ENCODE data around the gene PARM1. TPM values are rescaled to one million over a fixed set of nuclear protein-coding genes. Genes with fewer than 3 reads are reported as not detected.

PARM1 gene
- total and polyA plus RNA-seq, 2 experiments from 2014 or later: 4.9 to 10.4 TPM

- TF ChIP-seq ZNF331 (CRISPR knock-in tag; IDR thresholded peaks at IDR 0.05; ENCODE audit: low read depth) (no peak), CREB1 (CRISPR knock-in tag; IDR thresholded peaks at IDR 0.05; ENCODE audit: low read depth) (no peak), JUNB (IDR thresholded peaks at IDR 0.05; ENCODE audit: unreplicated experiment) (no peak)
Measured at GRCh38 chr4:74967324-74967723, 34.4 kb downstream of the PARM1 start (continued).

- no peak for ATAC-seq
- H2AFZ ChIP-seq: no peak overlapping the region
- no peaks in the 10 kb centered on the region for H3F3A ChIP-seq (replicated peaks; ENCODE audit: low read depth)
- H3K27me3 Mint-ChIP-seq (ENCODE audit: insufficient read depth, low read depth, poor library complexity): no peaks in the 10 kb centered on the region
- no peak for DNase-seq (ENCODE audit: low spot score)
- H4K20me1 ChIP-seq (replicated peaks; ENCODE audit: insufficient read depth): no peaks in the 10 kb centered on the region
- H3K36me3 ChIP-seq (ENCODE audit: insufficient read depth): no peaks in the 10 kb centered on the region
- H3K4me3 Mint-ChIP-seq: no peak overlapping the region
- no peaks in the 10 kb centered on the region for H3K4me1 ChIP-seq (ENCODE audit: insufficient read depth)
- H3K4me1 Mint-ChIP-seq: no peaks in the 10 kb centered on the region
- H3K27ac ChIP-seq (ENCODE audit: low read depth): no peak overlapping the region
- no peak overlapping the region for H3K4me2 ChIP-seq
- no peaks in the 10 kb centered on the region for H3K79me2 ChIP-seq (replicated peaks; ENCODE audit: insufficient read depth)
- no peak for TF ChIP-seq CREB1 (CRISPR knock-in tag; IDR thresholded peaks at IDR 0.05; ENCODE audit: low read depth)
- TF ChIP-seq EZH2phosphoT487 (IDR thresholded peaks at IDR 0.05; ENCODE audit: unreplicated experiment): no peak
- no peak for TF ChIP-seq ZNF114 (CRISPR knock-in tag; IDR thresholded peaks at IDR 0.05)
- no peak for TF ChIP-seq NANOG (IDR thresholded peaks at IDR 0.05; ENCODE audit: borderline replicate concordance)
- no peak for TF ChIP-seq ZNF462 (CRISPR knock-in tag; IDR thresholded peaks at IDR 0.05)
- TF ChIP-seq EZH2 (IDR thresholded peaks at IDR 0.05; ENCODE audit: low read depth, unreplicated experiment): no peak
- TF ChIP-seq JUNB (IDR thresholded peaks at IDR 0.05; ENCODE audit: unreplicated experiment): no peak
- no peak for TF ChIP-seq ZNF331 (CRISPR knock-in tag; IDR thresholded peaks at IDR 0.05; ENCODE audit: low read depth)
- TF ChIP-seq CTCF (conservative IDR thresholded peaks at IDR 0.05; ENCODE audit: low read depth in 2 of 2): no peak
- no peak for TF ChIP-seq STAT1 (IDR thresholded peaks at IDR 0.05; ENCODE audit: unreplicated experiment)
- no peak overlapping the region for H3K4me3 ChIP-seq
- no peaks in the 10 kb centered on the region for H3K9me3 Mint-ChIP-seq
- peaks cover 6% of the 10 kb centered on the region for H3K9me2 ChIP-seq (ENCODE audit: insufficient read depth)
- no peaks in the 10 kb centered on the region for H3K36me3 Mint-ChIP-seq (ENCODE audit: low read depth)
- H3K27me3 ChIP-seq (ENCODE audit: insufficient read depth): no peaks in the 10 kb centered on the region
- no peak overlapping the region for H3K27ac Mint-ChIP-seq
Measured at GRCh38 chr4:74968456-74969164, 35.7 kb downstream of the PARM1 start.
